HAP-1 (cell line): ENCODE results near the gene HTD2.

Experiments
- DNase-seq, 2 experiments: peaks; one replicate each; pipeline ENCODE4 v3.0.0-alpha.2; 2016 to 2020; ENCODE audit warnings: low spot score in 2 of 2
- H3K27me3 ChIP-seq: fragments of 250-450 bp; sonication (Bioruptor Pico); 2 replicates; pipeline ENCODE4 v1.5.1; 2020; ENCODE audit warnings: low read depth, mild to moderate bottlenecking, moderate library complexity
- H3K36me3 ChIP-seq: fragments of 250-450 bp; sonication (Bioruptor Pico); replicated peaks from 2 replicates; pipeline ENCODE4 v1.5.1; 2020; ENCODE audit warnings: mild to moderate bottlenecking
- H3K4me1 ChIP-seq: fragments of 250-450 bp; sonication (Bioruptor Pico); 2 replicates; pipeline ENCODE4 v1.5.1; 2020; ENCODE audit warnings: mild to moderate bottlenecking
- H3K4me3 ChIP-seq: fragments of 250-450 bp; sonication (Bioruptor Pico); 2 replicates; pipeline ENCODE4 v1.5.1; 2020; ENCODE audit warnings: mild to moderate bottlenecking, moderate library complexity
- H3K9me3 ChIP-seq: fragments of 250-450 bp; sonication (Bioruptor Pico); 2 replicates; pipeline ENCODE4 v1.5.1; 2020; ENCODE audit warnings: mild to moderate bottlenecking, moderate library complexity
- in situ Hi-C: fragments of 300-500 bp; cut with MboI; formaldehyde crosslinking; loops from 3 replicates; pipeline ENCODE4 v1.14.3; 2020; ENCODE audit warnings: low sequenced_read_pairs, inconsistent platforms, mixed read lengths

The HTD2 gene

GRCh38 chr3:58361866-58362265 lies 55.5 kb downstream of the HTD2 start:
- Histone ChIP-seq H3K9me3 (no peaks in the 10 kb centered on the region), H3K4me3 (no peak overlapping the region), H3K27me3 (no peaks in the 10 kb centered on the region), H3K36me3 (no peaks in the 10 kb centered on the region), H3K4me1 (peaks cover 3% of the 10 kb centered on the region)
- in situ Hi-C loops = no loop called here
- no peak for DNase-seq

- Histone ChIP-seq H3K4me3 (no peak overlapping the region), H3K27me3 (no peaks in the 10 kb centered on the region), H3K9me3 (no peaks in the 10 kb centered on the region), H3K4me1 (peaks cover 12% of the 10 kb centered on the region), H3K36me3 (no peaks in the 10 kb centered on the region)
- in situ Hi-C loops = no loop called here
- no peak for DNase-seq
These were observed 60.4 kb downstream of the HTD2 start for GRCh38 chr3:58366699-58367098.

- Histone ChIP-seq H3K27me3 (no peaks in the 10 kb centered on the region), H3K9me3 (no peaks in the 10 kb centered on the region), H3K4me3 (no peak overlapping the region), H3K36me3 (no peaks in the 10 kb centered on the region), H3K4me1 (peaks cover 15% of the 10 kb centered on the region)
- in situ Hi-C loops = no loop called here
- no peak for DNase-seq
These were observed 62.7 kb downstream of the HTD2 start for GRCh38 chr3:58369038-58369437.
